ENCODE data around the gene ALG3. TPM values are rescaled to one million over a fixed set of nuclear protein-coding genes. Genes with fewer than 3 reads are reported as not detected.
"Not testable (repeated sequence)": the region's sequence is repeated elsewhere in the genome, so short reads cannot be mapped to it uniquely, and the experiment has no call there.

Gene ALG3
- total RNA-seq, 1 experiment from 2014 or later = 30.1 TPM

DNA sequence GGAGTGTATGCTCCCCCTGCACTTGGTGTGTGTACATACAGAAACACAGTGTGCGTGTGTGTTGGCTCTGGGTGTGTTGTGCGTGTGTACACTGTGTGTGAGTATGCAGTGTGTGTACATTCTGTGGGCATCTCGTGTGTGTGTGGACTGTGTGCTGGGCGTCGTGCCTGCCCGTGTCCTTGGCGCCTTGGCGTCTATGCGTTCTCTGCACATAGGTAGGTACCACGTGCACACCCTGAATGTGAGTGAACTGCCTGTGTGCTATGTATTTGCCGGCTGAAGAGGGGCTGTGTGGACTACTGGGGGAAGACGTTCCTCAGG lies 26.6 kb upstream of the ALG3 start:
- no peaks in the 10 kb centered on the region for H3K36me3 ChIP-seq
- H3K27ac ChIP-seq = no peak overlapping the region
- H3K27me3 ChIP-seq (replicated peaks) = peaks cover 32% of the 10 kb centered on the region
- no peaks in the 10 kb centered on the region for H3K9me3 ChIP-seq (replicated peaks)
- H3K4me3 ChIP-seq = no peak overlapping the region
- H3K4me1 ChIP-seq (replicated peaks) = no peaks in the 10 kb centered on the region
- DNase-seq (ENCODE audit: low read depth in 1 of 2, low spot score in 2 of 2) = no peak

DNA sequence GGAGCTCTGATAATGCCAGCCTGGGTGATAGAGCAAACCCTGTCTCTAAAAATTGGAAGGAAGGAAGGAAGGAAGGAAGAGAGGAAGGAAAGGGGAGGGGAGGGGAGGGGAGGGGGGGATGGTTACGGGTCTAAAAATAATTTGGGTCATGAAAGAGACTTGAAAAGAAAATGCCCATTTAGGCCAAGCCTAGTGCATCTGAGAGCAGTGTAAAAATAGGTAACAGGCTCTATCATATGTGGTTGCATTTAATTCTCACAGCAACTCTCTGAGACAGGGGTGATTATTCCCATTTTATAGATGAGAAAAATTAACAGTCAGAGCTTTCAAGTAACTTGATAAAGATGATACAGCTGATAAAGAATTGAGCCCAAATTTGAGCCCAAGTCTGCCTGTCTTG lies 23.5 kb upstream of the ALG3 start:
- no peak for DNase-seq (ENCODE audit: low read depth in 1 of 2, low spot score in 2 of 2)
- H3K4me3 ChIP-seq = no peak overlapping the region
- no peaks in the 10 kb centered on the region for H3K36me3 ChIP-seq
- H3K4me1 ChIP-seq (replicated peaks) = no peaks in the 10 kb centered on the region
- H3K9me3 ChIP-seq (replicated peaks) = no peaks in the 10 kb centered on the region
- H3K27me3 ChIP-seq (replicated peaks) = peaks cover 19% of the 10 kb centered on the region
- no peak overlapping the region for H3K27ac ChIP-seq

DNA sequence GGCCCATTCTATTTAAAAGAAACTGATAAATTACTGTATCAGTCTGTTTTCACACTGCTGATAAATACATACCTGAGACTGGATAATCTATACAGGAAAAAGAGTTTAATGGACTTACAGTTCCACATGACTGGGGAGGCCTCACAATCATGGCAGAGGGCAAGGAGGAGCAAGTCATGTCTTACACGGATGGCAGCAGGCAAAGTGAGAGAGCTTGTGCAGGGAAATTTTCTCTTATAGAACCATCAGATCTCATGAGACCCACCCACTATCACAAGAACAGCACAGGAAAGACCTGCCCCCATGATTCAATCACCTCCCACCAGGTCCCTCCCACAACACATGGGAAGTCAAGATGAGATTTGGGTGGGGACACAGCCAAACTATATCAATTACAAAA lies 18.5 kb upstream of the ALG3 start:
- H3K9me3 ChIP-seq (replicated peaks); H3K4me3 ChIP-seq; H3K27ac ChIP-seq; H3K4me1 ChIP-seq (replicated peaks); H3K36me3 ChIP-seq; DNase-seq (ENCODE audit: low read depth in 1 of 2, low spot score in 2 of 2): not testable (repeated sequence)
- H3K27me3 ChIP-seq (replicated peaks) = peaks cover 10% of the 10 kb centered on the region

DNA sequence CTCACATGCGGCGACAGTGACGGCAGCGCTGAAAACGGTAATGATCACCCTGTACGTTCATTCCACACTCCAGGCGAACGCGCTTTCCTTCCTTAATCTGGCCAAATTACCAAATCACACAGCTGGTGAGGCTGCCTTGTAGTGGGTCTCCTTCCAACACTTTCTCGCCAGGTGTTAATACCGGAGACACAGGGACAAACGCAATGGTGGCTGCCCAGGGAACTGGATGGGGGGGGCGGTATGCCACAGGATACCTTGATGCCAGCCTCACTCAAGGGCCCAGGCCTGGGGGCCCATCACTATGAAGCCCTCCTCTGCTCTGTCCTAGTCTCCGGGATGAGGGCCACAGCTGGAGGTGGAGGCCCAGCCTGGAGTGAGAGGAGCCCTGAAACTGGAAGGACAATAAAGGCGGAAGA lies 14.0 kb upstream of the ALG3 start:
- no peak for DNase-seq (ENCODE audit: low read depth in 1 of 2, low spot score in 2 of 2)
- peaks cover 21% of the 10 kb centered on the region for H3K4me1 ChIP-seq (replicated peaks)
- H3K27ac ChIP-seq = no peak overlapping the region
- peaks cover 39% of the 10 kb centered on the region for H3K27me3 ChIP-seq (replicated peaks)
- 0 out of 2 replicates have a peak, but pooled peaks cover 2% of the 10 kb centered on the region for H3K9me3 ChIP-seq (replicated peaks)
- H3K4me3 ChIP-seq = no peak overlapping the region
- no peaks in the 10 kb centered on the region for H3K36me3 ChIP-seq

DNA sequence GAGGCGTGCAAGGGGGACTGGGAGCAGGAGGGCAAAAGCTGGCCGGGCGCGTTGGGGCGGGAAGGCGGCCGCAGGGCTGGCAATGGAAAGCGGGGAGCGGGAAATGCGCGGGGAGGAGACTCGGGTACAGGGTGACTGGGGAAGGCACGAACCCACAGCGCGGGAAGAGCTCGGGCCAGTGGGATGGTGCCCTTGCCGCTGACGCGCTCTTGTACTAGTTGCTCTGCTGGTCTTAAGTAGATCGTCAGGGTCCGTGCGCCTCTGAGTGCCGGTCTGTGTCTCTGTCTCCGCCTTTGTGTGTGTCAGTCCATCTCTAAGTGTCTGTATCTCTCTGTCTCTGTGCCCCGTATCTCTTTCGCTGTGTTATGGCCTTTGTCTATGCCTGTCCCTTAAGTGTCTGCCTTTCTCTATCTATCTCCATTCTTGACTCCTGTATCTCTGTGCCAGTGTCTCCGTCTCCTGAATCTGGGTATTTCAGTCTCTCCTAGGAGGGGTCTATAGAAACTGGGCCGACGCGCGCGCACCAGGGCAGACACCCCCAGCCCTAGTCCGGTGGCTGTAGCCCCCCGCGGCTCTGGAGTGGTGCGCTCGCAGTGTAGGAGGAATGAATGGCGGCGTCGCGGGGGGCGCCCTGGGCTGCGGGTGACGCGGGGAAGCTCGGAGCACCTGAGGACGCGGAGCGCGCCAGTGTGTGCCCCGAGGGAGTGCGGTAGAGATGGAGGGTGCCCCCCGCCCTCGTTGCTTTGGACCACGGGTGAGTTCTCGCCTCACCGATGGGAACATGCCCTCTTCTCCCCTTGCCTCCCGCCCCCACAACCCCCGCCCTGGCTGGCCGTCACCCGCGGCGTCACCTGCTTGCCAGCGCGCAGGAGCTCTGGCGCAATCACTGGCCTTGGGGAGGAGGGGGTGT lies 13.3 kb upstream of the ALG3 start:
- H3K27ac ChIP-seq = no peak overlapping the region
- peak overlapping the region; percentile 20 for H3K4me3 ChIP-seq
- DNase-seq (ENCODE audit: low read depth in 1 of 2, low spot score in 2 of 2) = peak in 1 of 2 experiments; percentile 28
- 0 out of 2 replicates have a peak, but pooled peaks cover 2% of the 10 kb centered on the region for H3K9me3 ChIP-seq (replicated peaks)
- H3K4me1 ChIP-seq (replicated peaks) = peaks cover 21% of the 10 kb centered on the region
- no peaks in the 10 kb centered on the region for H3K36me3 ChIP-seq
- peaks cover 39% of the 10 kb centered on the region for H3K27me3 ChIP-seq (replicated peaks)

DNA sequence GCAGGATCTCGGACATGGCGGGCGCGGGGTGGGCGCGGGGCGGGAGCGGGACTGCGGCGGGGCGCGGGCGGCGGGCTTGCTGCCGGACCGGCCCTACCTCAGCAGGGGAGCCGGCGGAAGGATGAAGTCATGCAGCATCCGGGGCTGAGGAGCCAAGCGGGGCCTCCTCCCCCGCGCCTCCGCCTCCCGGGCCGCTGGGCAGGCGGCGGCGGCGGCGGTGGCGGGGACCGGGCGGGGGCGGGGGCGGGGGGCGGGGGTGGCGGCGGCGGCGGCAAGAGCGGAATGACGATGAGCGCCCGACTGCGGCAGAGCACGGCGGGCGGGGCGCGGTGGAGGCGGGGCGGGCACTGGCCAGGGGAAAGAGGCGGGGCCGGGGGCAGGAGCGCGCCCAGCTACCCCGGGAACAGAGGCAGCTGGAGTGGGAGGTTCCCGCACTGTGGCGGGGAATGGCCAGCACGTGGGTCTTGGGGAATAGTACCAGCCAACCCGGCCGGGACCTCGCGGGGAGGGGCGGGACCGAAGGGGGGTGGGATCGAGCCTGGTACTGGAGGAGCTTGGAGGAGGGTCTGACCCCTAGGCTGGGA lies 12.6 kb upstream of the ALG3 start, which contains the start of gene CAMK2N2:
Gene CAMK2N2 (minus strand): TSS at position 284 of the 584 bp plus-strand sequence. CDS start 268 bp downstream, at position 16.
- peaks cover 21% of the 10 kb centered on the region for H3K4me1 ChIP-seq (replicated peaks)
- H3K27me3 ChIP-seq (replicated peaks) = peaks cover 39% of the 10 kb centered on the region
- H3K27ac ChIP-seq = no peak within 1 kb of the TSS
- DNase-seq (ENCODE audit: low read depth in 1 of 2, low spot score in 2 of 2) = peak in 1 of 2 experiments; percentile 67
- peak within 1 kb of the TSS; percentile 31 for H3K4me3 ChIP-seq
- H3K9me3 ChIP-seq (replicated peaks) = 0 out of 2 replicates have a peak, but pooled peaks cover 2% of the 10 kb centered on the region
- H3K36me3 ChIP-seq = no peaks in the 10 kb centered on the region

DNA sequence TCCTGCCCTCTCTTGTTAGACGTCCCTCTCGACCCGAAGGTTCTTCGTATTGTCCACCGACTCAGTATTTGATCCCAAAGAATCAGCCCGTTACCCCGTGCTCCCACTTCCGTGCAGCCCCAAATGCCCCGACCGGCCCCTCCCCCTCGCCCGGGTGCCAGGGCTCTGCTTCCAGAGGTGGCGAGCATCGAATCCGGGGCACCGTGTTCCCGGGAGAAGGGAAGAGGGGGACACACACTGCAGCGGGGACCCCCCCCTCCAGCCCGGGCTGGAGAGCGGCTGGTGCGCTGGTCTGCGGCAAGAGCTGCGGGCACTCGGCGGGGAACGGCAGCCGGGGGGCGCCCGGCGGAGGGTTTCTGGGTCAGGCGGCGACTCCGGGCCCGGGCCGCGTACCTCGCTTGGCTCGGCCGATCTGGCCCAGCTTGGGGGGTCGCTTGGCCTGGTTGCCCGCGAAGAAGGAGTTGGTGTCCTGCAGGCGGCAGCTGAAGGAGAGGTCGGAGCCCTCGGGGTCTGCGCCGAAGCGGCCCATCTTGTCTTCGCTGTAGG lies 12.0 kb upstream of the ALG3 start:
- no peak for DNase-seq (ENCODE audit: low read depth in 1 of 2, low spot score in 2 of 2)

DNA sequence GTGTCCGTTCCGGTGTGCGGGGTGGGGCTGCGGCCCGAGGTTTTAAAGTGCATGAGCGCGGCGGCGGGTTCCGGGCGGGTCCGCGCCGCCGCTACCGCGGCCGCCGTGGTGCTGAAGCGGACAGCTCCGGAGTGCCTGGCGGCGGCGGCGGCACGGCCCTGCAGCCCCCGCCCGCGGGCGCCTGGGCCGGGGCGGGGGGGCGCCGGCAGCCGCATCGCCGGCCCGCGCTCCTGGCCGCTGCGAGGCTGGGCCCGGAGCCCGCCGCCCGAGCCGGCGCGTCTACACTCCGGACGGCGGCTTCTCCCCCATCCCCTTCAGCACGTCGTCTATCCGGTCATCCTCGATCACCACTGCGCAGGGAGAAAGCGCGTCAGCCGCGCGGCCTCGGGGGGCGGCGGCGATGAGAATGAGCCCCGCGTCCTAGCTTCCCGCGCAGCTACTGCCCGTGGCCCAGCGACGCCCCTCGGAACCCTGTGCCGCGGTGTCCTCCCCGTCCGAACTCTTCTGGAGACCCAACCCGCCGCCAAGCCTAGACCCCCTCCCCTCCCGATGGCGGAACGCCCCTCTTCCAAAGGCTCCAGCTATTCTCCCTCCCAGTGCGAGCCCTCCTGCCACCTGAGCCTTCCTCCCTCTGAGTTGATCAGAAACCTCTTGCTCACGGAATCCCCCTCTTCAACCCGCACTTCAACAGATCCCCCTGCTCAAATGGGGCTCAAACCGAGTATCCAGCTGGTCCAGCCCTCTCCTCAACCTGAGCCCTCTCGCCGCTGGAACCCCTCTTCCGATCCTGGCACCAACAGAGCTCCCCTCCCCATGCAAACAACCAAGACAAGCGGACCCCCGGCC lies 11.3 kb upstream of the ALG3 start:
- H3K9me3 ChIP-seq (replicated peaks) = 0 out of 2 replicates have a peak, but pooled peaks cover 2% of the 10 kb centered on the region
- no peak overlapping the region for H3K27ac ChIP-seq
- no peak for DNase-seq (ENCODE audit: low read depth in 1 of 2, low spot score in 2 of 2)
- H3K27me3 ChIP-seq (replicated peaks) = peaks cover 39% of the 10 kb centered on the region
- no peak overlapping the region for H3K4me3 ChIP-seq
- peaks cover 21% of the 10 kb centered on the region for H3K4me1 ChIP-seq (replicated peaks)
- H3K36me3 ChIP-seq = no peaks in the 10 kb centered on the region

More for the DNA sequence above, 12.0 kb upstream of the ALG3 start:
- H3K27me3 ChIP-seq (replicated peaks) = peaks cover 39% of the 10 kb centered on the region
- peaks cover 21% of the 10 kb centered on the region for H3K4me1 ChIP-seq (replicated peaks)
- 0 out of 2 replicates have a peak, but pooled peaks cover 2% of the 10 kb centered on the region for H3K9me3 ChIP-seq (replicated peaks)
- peak overlapping the region; percentile 31 for H3K4me3 ChIP-seq
- H3K36me3 ChIP-seq = no peaks in the 10 kb centered on the region
- no peak overlapping the region for H3K27ac ChIP-seq

DNA sequence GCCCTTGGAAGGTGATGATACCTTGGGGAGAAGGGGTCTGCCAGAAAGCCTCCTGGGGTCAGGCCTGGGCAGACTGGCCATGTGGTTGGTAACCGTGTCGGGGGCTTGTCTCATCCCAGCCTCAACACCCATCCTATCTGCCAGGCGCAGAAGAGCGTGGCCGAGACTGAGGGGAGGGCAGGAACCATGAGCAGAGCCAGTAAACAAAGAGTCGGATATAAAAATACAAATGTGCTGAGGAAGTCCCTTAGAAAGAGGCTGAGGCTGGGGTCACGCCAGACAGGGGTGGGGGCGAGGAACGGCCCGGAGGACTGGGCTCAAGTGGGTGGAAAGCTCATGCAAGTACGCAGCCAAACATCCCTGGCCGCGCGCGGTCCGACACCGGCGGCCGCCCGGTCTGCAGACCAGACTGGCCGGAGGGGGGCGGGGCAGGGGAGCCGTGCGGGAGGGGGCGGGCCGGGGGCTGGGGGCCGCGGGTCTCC lies 10.7 kb upstream of the ALG3 start:
- DNase-seq (ENCODE audit: low read depth in 1 of 2, low spot score in 2 of 2) = no peak
- no peaks in the 10 kb centered on the region for H3K36me3 ChIP-seq
- H3K9me3 ChIP-seq (replicated peaks) = 0 out of 2 replicates have a peak, but pooled peaks cover 2% of the 10 kb centered on the region
- H3K27me3 ChIP-seq (replicated peaks) = peaks cover 39% of the 10 kb centered on the region
- no peak overlapping the region for H3K4me3 ChIP-seq
- no peak overlapping the region for H3K27ac ChIP-seq
- H3K4me1 ChIP-seq (replicated peaks) = peaks cover 21% of the 10 kb centered on the region

DNA sequence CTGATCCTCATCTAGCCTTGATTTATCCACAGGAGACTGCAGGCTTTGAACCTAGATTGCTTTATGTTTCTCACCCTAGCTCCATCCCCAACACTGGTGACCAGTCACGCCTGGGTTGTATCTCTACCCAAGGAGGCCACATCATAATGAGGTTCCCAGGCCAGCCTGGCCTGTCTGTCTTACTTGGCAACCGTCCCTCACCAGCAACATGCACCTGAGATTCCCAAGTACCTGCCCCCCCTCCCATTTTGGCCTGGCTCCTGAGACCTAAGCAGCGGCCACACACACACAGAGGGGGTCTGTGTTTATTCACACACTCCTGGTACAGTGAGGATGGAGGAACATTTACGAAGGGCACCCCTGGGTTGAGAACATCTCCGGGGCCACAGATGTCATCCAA lies 10.2 kb upstream of the ALG3 start:
- Histone ChIP-seq H3K9me3 (replicated peaks) (0 out of 2 replicates have a peak, but pooled peaks cover 2% of the 10 kb centered on the region), H3K27me3 (replicated peaks) (peaks cover 39% of the 10 kb centered on the region), H3K4me3 (no peak overlapping the region), H3K4me1 (replicated peaks) (peaks cover 21% of the 10 kb centered on the region), H3K27ac (no peak overlapping the region), H3K36me3 (no peaks in the 10 kb centered on the region)
- DNase-seq (ENCODE audit: low read depth in 1 of 2, low spot score in 2 of 2) = no peak

DNA sequence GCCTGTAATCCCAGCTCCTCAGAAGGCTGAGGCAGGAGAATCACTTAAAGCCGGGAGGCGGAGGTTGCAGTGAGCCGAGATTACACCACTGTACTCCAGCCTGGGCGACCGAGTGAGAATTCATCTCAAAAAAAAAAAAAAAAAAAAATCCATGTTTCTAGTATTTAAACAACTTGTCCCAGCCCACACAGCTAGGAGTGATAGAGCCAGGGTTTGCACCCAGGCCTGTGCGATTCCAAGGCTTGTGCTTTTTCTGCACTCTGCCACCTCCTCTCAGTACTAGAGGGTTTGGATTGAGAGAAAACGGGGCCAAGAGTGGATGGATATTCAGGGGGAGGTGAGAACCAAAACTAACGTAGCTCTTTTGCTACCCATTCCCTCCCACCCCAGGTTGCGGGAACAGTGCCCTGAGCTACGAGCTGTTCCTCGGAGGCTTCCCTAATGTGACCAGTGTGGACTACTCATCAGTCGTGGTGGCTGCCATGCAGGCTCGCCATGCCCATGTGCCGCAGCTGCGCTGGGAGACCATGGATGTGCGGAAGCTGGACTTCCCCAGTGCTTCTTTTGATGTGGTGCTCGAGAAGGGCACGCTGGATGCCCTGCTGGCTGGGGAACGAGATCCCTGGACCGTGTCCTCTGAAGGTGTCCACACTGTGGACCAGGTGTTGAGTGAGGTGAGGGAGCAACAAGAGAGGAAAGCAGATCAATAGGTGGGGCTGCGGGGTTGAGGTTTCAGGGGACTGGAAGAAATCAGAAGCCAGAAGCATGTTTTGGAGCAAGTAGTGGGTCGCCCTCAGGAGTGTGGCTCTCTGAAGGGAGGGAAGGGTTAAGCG lies 8.5 kb upstream of the ALG3 start:
- Histone ChIP-seq H3K27ac (no peak overlapping the region), H3K4me1 (replicated peaks) (peaks cover 20% of the 10 kb centered on the region), H3K4me3 (no peak overlapping the region), H3K36me3 (no peaks in the 10 kb centered on the region), H3K9me3 (replicated peaks) (0 out of 2 replicates have a peak, but pooled peaks cover 2% of the 10 kb centered on the region), H3K27me3 (replicated peaks) (peaks cover 29% of the 10 kb centered on the region)
- no peak for DNase-seq (ENCODE audit: low read depth in 1 of 2, low spot score in 2 of 2)

DNA sequence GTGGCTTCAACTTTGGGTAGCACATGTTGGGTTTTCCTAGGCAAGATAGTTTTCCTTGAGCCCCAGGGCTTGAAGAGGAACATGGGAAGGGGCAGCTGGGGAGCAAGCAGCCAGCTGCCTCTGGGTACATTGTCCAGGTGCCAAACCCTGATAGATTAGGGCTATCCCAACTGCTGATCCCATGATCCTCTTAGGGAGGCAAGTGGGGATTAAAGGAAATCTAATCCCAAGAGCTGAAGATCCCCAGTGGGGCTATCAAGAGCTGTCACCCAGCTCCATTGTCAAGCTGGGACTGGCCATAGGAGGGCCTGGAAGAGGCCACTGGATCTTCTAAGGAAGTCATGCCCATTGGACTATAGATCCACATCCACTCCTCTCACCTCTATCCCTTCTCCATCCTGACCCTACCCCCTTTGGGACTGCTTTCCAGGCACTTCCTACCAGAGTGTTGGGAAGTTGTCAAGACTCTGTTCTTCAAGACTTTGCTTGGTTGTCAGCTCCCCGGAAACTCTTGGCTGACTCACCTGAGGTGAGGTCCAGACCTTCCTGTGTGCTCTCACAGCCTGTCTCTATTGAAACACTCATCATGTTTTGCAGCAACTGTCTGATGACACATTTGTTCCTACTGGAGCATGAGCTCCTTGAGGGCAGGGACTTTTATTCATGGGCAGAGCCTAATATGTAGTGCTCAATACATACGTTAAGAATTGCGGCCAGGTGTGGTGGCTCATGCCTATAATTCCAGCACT lies 6.7 kb upstream of the ALG3 start:
- H3K27ac ChIP-seq = no peak overlapping the region
- H3K4me3 ChIP-seq = no peak overlapping the region
- H3K36me3 ChIP-seq = no peaks in the 10 kb centered on the region
- peaks cover 6% of the 10 kb centered on the region for H3K4me1 ChIP-seq (replicated peaks)
- H3K27me3 ChIP-seq (replicated peaks) = peaks cover 14% of the 10 kb centered on the region
- 0 out of 2 replicates have a peak, but pooled peaks cover 2% of the 10 kb centered on the region for H3K9me3 ChIP-seq (replicated peaks)
- no peak for DNase-seq (ENCODE audit: low read depth in 1 of 2, low spot score in 2 of 2)

Data from SJSA1 (cell line).